ENCODE measurements around the gene HOTAIR. TPM values are rescaled to one million over a fixed set of nuclear protein-coding genes. Genes with fewer than 3 reads are reported as not detected.

The HOTAIR gene
- total RNA-seq, 1 experiment from 2014 or later, result not detected

DNA sequence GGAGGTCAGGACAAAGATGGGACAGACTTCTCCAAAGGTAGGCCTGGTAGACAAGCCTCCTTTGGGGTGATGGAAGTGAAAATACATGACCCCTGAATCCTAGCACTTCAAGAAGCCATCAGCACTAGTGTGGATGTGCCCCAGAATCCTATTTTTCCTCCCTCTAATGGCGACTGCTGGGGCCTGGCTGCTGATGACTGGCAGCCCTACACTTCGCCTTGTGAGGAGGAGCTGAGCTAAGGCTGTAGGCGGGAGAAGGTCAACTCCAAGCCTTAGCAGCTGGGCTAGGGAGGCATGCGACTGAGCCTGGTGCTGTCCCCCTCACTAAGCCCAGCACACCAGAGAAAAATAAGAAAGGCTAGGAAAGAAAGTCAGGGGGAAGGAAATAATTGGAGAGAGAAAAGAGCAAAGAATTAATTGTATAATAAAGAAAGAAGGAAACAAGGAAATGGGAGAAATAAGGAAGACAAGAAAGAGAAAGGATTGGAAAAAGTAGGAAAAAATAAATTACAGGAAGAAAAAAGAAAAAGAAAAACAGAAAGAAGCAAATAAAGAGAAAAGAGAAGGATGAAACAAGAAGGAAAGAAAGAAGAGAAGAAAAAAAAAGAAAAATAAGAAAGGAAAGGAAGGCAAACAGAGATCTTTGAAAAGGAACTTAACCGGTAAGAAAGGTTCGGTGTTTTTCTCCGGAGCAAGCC is 5.5 kb upstream of the HOTAIR start:
- H3K27ac Mint-ChIP-seq, result no peak overlapping the region
- ChIA-PET CTCF (interaction anchor here (1.1 to 1.5 kb wide), 3 partner anchors 25 to 228 kb away, joined by 3 read pairs; no protein-coding TSS in a partner anchor), POLR2A (no interaction called here)
- no peak for TF ChIP-seq MXD4 (CRISPR knock-in tag; IDR thresholded peaks at IDR 0.05; ENCODE audit: borderline replicate concordance)
- no peak for TF ChIP-seq HMGA2 (CRISPR knock-in tag; IDR thresholded peaks at IDR 0.05)
- TF ChIP-seq, protein P1, sequence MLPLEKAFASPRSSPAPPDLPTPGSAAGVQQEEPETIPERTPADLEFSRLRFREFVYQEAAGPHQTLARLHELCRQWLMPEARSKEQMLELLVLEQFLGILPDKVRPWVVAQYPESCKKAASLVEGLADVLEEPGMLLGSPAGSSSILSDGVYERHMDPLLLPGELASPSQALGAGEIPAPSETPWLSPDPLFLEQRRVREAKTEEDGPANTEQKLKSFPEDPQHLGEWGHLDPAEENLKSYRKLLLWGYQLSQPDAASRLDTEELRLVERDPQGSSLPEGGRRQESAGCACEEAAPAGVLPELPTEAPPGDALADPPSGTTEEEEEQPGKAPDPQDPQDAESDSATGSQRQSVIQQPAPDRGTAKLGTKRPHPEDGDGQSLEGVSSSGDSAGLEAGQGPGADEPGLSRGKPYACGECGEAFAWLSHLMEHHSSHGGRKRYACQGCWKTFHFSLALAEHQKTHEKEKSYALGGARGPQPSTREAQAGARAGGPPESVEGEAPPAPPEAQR (CRISPR knock-in tag; IDR thresholded peaks at IDR 0.05), result no peak
- TF ChIP-seq NFE2L1 (CRISPR knock-in tag; IDR thresholded peaks at IDR 0.05), result no peak
- no peak for TF ChIP-seq FOXJ3 (CRISPR knock-in tag; IDR thresholded peaks at IDR 0.05; ENCODE audit: borderline replicate concordance)
- TF ChIP-seq, protein P2, sequence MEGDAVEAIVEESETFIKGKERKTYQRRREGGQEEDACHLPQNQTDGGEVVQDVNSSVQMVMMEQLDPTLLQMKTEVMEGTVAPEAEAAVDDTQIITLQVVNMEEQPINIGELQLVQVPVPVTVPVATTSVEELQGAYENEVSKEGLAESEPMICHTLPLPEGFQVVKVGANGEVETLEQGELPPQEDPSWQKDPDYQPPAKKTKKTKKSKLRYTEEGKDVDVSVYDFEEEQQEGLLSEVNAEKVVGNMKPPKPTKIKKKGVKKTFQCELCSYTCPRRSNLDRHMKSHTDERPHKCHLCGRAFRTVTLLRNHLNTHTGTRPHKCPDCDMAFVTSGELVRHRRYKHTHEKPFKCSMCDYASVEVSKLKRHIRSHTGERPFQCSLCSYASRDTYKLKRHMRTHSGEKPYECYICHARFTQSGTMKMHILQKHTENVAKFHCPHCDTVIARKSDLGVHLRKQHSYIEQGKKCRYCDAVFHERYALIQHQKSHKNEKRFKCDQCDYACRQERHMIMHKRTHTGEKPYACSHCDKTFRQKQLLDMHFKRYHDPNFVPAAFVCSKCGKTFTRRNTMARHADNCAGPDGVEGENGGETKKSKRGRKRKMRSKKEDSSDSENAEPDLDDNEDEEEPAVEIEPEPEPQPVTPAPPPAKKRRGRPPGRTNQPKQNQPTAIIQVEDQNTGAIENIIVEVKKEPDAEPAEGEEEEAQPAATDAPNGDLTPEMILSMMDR (IDR thresholded peaks at IDR 0.05), result no peak
- no peak for TF ChIP-seq ELF4 (CRISPR knock-in tag; IDR thresholded peaks at IDR 0.05; ENCODE audit: low read depth)
- TF ChIP-seq ZNF416 (CRISPR knock-in tag; IDR thresholded peaks at IDR 0.05), result no peak
- TF ChIP-seq, protein P3, sequence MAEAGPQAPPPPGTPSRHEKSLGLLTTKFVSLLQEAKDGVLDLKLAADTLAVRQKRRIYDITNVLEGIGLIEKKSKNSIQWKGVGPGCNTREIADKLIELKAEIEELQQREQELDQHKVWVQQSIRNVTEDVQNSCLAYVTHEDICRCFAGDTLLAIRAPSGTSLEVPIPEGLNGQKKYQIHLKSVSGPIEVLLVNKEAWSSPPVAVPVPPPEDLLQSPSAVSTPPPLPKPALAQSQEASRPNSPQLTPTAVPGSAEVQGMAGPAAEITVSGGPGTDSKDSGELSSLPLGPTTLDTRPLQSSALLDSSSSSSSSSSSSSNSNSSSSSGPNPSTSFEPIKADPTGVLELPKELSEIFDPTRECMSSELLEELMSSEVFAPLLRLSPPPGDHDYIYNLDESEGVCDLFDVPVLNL (CRISPR knock-in tag; IDR thresholded peaks at IDR 0.05; ENCODE audit: borderline replicate concordance, low read depth), result no peak
- TF ChIP-seq GRHL2 (CRISPR knock-in tag; IDR thresholded peaks at IDR 0.05; ENCODE audit: insufficient replicate concordance, severe bottlenecking), result no peak
- ATAC-seq, result no peak
- no peaks in the 10 kb centered on the region for H3K36me3 Mint-ChIP-seq
- no peak for DNase-seq (ENCODE audit: low spot score)
- peaks cover 100% of the 10 kb centered on the region for H3K27me3 Mint-ChIP-seq (ENCODE audit: low read depth)
- peaks cover 27% of the 10 kb centered on the region for H3K4me1 Mint-ChIP-seq
- no peak overlapping the region for H3K4me3 Mint-ChIP-seq
- H3K9me3 Mint-ChIP-seq, result no peaks in the 10 kb centered on the region

GRCh38 chr12:53978477-53979356 is 4.0 kb upstream of the HOTAIR start:
- Mint-ChIP-seq H3K4me1 (peaks cover 24% of the 10 kb centered on the region), H3K27ac (no peak overlapping the region), H3K36me3 (no peaks in the 10 kb centered on the region), H3K4me3 (no peak overlapping the region), H3K9me3 (no peaks in the 10 kb centered on the region), H3K27me3 (ENCODE audit: low read depth) (peaks cover 100% of the 10 kb centered on the region)
- no peak for DNase-seq (ENCODE audit: low spot score)
- ChIA-PET CTCF (interaction anchor here (1.5 kb wide), 1 partner anchor 229 kb away, joined by 3 read pairs; no protein-coding TSS in a partner anchor), POLR2A (no interaction called here)
- no peak for ATAC-seq
- TF ChIP-seq NFE2L1 (CRISPR knock-in tag; IDR thresholded peaks at IDR 0.05) (no peak), CBFB (CRISPR knock-in tag; IDR thresholded peaks at IDR 0.05; ENCODE audit: low read depth) (no peak), NFYB (CRISPR knock-in tag; conservative IDR thresholded peaks at IDR 0.05; ENCODE audit: low read depth) (no peak), GRHL2 (CRISPR knock-in tag; IDR thresholded peaks at IDR 0.05; ENCODE audit: insufficient replicate concordance, severe bottlenecking) (no peak), PREB (CRISPR knock-in tag; IDR thresholded peaks at IDR 0.05; ENCODE audit: borderline replicate concordance) (no peak), JUN (CRISPR knock-in tag; IDR thresholded peaks at IDR 0.05) (no peak), OVOL2 (CRISPR knock-in tag; IDR thresholded peaks at IDR 0.05; ENCODE audit: borderline replicate concordance) (no peak), NFATC4 (CRISPR knock-in tag; IDR thresholded peaks at IDR 0.05) (no peak), PRRX2 (CRISPR knock-in tag; IDR thresholded peaks at IDR 0.05) (no peak)
- TF ChIP-seq, protein P4, sequence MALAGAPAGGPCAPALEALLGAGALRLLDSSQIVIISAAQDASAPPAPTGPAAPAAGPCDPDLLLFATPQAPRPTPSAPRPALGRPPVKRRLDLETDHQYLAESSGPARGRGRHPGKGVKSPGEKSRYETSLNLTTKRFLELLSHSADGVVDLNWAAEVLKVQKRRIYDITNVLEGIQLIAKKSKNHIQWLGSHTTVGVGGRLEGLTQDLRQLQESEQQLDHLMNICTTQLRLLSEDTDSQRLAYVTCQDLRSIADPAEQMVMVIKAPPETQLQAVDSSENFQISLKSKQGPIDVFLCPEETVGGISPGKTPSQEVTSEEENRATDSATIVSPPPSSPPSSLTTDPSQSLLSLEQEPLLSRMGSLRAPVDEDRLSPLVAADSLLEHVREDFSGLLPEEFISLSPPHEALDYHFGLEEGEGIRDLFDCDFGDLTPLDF (CRISPR knock-in tag; IDR thresholded peaks at IDR 0.05), result no peak

Data from WTC11 (cell line).